Right atrium auricular region (tissue), 2 donors: ENCODE data around the gene OTOGL. TPM values are rescaled to one million over a fixed set of nuclear protein-coding genes. Genes with fewer than 3 reads are reported as not detected.

ENCODE experiments used
- DNase-seq: peaks from one replicate; pipeline ENCODE4 v3.0.0-alpha.2; 2019; ENCODE audit warnings: low spot score
- H3K27ac ChIP-seq, 2 donors: fragments of 200-600 bp; sonication (generic); 1 replicate in 1 of 2; 2 replicates in 1 of 2; pipeline ENCODE4 v1.5.1; 2016 to 2019
- H3K27me3 ChIP-seq, 2 donors: fragments of 200-600 bp; sonication (generic); one replicate each; pipeline versions ENCODE4 v1.5.1 to v1.6.0; 2017 to 2019
- H3K36me3 ChIP-seq: fragments of 200-600 bp; sonication (generic); one replicate; pipeline ENCODE4 v1.5.1; 2016
- H3K4me1 ChIP-seq, 2 donors: fragments of 200-600 bp; sonication (generic); one replicate each; pipeline versions ENCODE4 v1.5.1 to v1.6.0; 2017 to 2019
- H3K4me3 ChIP-seq, 2 donors: fragments of 200-600 bp; sonication (generic); 1 replicate in 1 of 2; 2 replicates in 1 of 2; pipeline ENCODE4 v1.5.1; 2017 to 2019; ENCODE audit warnings: mild to moderate bottlenecking in 1 of 2, moderate library complexity in 1 of 2
- H3K9me3 ChIP-seq, 2 donors: fragments of 200-600 bp; sonication (generic); one replicate each; pipeline ENCODE4 v1.5.1; 2019
- total RNA-seq, 2 donors: library from RNA; depleted of rRNA; stranded (reverse); fragments of >200 nt; gene quantifications; one replicate each; pipeline ENCODE4 v1.1.0, GENCODE V29; 2016
- TF ChIP-seq, protein P1 (sequence below), 2 donors: fragments of 200-600 bp; sonication (generic); IDR thresholded peaks; one replicate each; pipeline ENCODE4 v1.5.1; 2019; ENCODE audit warnings: antibody characterized with exemption in 2 of 2

The OTOGL gene
- total RNA-seq, 2 donors from 2014 or later = 7.6 to 10.9 TPM

DNA sequence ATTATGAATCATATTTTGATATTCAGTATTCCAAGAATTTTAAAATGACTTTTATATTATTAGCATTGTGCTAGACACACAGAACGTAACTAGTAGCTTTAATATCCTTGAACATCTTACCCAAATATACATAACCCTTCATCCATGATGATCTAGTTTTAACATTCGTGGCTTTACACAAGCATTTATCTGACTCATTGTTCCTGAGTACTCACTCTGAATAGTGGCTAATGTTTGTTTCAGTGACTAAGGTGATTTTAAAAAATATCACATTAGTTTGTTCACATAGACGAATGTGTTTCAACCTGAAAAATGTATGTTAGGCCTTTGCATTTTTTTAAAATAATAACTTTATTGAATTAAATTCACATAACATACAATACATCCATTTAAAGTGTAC, 264.7 kb downstream of the OTOGL start:
- Histone ChIP-seq H3K4me1 (no peaks in the 10 kb centered on the region), H3K36me3 (no peaks in the 10 kb centered on the region), H3K27me3 (no peaks in the 10 kb centered on the region), H3K9me3 (peaks cover 0 to 3% of the 10 kb centered on the region in 2 donors), H3K4me3 (no peak overlapping the region), H3K27ac (no peak overlapping the region)
- no peak for DNase-seq
- TF ChIP-seq, protein P1, sequence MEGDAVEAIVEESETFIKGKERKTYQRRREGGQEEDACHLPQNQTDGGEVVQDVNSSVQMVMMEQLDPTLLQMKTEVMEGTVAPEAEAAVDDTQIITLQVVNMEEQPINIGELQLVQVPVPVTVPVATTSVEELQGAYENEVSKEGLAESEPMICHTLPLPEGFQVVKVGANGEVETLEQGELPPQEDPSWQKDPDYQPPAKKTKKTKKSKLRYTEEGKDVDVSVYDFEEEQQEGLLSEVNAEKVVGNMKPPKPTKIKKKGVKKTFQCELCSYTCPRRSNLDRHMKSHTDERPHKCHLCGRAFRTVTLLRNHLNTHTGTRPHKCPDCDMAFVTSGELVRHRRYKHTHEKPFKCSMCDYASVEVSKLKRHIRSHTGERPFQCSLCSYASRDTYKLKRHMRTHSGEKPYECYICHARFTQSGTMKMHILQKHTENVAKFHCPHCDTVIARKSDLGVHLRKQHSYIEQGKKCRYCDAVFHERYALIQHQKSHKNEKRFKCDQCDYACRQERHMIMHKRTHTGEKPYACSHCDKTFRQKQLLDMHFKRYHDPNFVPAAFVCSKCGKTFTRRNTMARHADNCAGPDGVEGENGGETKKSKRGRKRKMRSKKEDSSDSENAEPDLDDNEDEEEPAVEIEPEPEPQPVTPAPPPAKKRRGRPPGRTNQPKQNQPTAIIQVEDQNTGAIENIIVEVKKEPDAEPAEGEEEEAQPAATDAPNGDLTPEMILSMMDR (IDR thresholded peaks at IDR 0.05) = no peak

DNA sequence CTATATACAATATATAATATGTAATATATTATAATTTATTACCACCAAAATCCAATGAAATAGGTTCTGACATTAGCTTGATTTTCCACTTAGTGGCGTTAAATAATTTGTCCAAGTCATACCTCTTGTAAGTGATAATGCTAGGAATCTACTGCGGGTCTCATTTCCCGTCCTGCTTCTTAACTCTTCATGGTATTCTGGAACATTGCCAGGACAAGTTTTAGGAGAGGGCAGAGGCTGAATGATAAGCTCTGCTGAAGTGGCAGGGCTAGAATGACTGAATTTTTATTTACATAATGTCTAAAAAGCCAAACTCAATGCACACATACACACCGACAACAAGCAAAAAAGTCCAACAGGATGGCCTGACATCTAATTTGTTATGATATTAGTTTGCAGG, 274.3 kb downstream of the OTOGL start:
- H3K27me3 ChIP-seq = no peaks in the 10 kb centered on the region
- H3K27ac ChIP-seq = no peak overlapping the region
- no peaks in the 10 kb centered on the region for H3K9me3 ChIP-seq
- no peak for DNase-seq
- H3K4me1 ChIP-seq = no peaks in the 10 kb centered on the region
- no peak overlapping the region for H3K4me3 ChIP-seq
- TF ChIP-seq, protein P1 (IDR thresholded peaks at IDR 0.05) = no peak
- no peaks in the 10 kb centered on the region for H3K36me3 ChIP-seq

DNA sequence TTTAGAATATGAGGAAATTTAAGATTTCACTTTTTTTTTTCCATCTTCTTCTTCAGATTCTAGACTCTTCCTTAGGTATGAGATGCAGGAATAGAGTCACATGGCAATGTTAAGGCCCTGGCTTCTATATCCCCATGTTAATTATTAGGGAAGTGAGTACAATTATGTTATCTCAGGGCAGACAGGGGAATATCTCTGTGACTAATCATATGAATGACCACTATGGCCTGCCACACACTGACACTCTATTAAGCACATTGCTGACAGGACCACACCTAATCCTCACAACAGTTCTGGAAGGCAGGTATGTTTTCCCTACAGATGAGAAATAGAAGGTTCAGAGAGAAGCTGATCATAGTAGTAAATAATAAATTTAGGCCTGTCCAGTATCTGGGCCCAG, 275.3 kb downstream of the OTOGL start:
- TF ChIP-seq, protein P1 (IDR thresholded peaks at IDR 0.05) = no peak
- no peaks in the 10 kb centered on the region for H3K4me1 ChIP-seq
- H3K27me3 ChIP-seq = no peaks in the 10 kb centered on the region
- DNase-seq = no peak
- H3K4me3 ChIP-seq = no peak overlapping the region
- no peaks in the 10 kb centered on the region for H3K9me3 ChIP-seq
- no peaks in the 10 kb centered on the region for H3K36me3 ChIP-seq
- H3K27ac ChIP-seq = no peak overlapping the region

DNA sequence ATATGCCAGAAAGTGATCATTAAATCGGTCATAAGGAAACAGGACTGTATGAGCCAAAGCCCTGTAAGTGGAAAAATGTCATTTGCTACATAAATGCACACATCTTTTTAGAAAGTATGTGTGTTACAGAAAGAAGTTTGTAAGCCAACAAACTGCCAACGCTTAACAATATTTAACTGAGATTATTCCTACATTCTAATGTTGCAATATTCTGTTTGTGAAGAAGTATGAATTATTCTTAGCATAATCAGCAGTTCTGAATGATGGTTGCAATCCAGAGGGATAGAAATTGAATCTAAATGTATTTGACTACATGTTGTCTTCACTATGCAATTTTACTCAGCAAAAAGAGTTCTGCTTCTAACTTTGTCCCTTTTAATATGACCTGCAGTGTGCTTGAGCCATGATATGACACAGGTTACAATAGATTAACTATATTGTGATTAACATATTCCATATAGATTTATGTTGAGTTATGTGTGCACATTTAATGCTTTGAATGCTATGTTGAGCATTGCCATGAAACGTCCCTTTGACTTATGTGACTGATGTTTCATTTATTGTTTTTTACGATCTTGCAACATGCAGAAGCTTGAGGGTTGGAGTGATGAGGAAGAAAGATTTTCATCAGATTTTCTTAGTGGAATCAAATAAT, 277.9 kb downstream of the OTOGL start:
- no peak overlapping the region for H3K4me3 ChIP-seq
- no peaks in the 10 kb centered on the region for H3K27me3 ChIP-seq
- H3K36me3 ChIP-seq = no peaks in the 10 kb centered on the region
- H3K9me3 ChIP-seq = no peaks in the 10 kb centered on the region
- TF ChIP-seq, protein P1 (IDR thresholded peaks at IDR 0.05) = no peak
- H3K4me1 ChIP-seq = no peaks in the 10 kb centered on the region
- no peak for DNase-seq
- no peak overlapping the region for H3K27ac ChIP-seq

DNA sequence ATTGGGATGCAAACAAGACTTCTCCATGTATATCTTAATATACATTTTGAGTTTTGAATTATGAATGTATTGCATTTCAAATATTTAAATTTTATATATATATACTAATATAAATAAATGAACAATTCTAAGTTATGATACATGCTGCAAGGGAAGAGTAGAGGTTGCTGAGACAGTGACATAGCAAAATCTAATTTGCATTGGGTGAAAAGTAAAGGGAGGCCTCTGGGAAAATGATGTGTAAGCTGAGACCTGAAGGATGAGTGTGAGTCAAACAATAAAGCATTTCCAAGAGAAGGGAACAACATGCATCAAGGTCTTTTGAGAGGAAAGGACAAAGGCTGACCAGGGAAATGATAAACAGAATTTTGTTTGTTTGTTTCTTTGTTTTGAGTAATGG, 281.8 kb downstream of the OTOGL start:
- no peaks in the 10 kb centered on the region for H3K36me3 ChIP-seq
- no peak overlapping the region for H3K27ac ChIP-seq
- no peak for DNase-seq
- no peaks in the 10 kb centered on the region for H3K27me3 ChIP-seq
- no peaks in the 10 kb centered on the region for H3K4me1 ChIP-seq
- no peaks in the 10 kb centered on the region for H3K9me3 ChIP-seq
- no peak overlapping the region for H3K4me3 ChIP-seq
- TF ChIP-seq, protein P1 (IDR thresholded peaks at IDR 0.05) = no peak

DNA sequence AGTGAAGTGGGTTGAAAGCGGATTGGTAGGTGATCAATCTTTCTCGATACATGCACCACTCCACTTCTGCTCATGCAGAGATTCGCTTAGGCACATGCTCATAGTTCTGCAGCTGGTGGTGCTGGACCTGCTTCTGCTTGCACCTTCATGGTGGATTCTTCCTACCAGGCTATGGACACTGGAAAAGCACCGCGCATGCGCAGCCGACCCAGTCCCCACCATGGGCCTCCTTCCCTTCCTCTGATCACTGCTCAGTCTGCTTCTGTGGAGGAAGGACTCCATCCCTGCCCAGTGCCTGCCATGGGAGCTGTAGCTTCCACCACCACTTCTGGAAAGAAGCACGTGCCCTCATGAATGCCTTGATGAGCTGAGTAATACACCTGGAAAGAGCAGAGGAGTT, 282.9 kb downstream of the OTOGL start:
- no peaks in the 10 kb centered on the region for H3K9me3 ChIP-seq
- TF ChIP-seq, protein P1 (IDR thresholded peaks at IDR 0.05) = no peak
- no peak overlapping the region for H3K27ac ChIP-seq
- DNase-seq = no peak
- H3K27me3 ChIP-seq = no peaks in the 10 kb centered on the region
- no peaks in the 10 kb centered on the region for H3K4me1 ChIP-seq
- H3K4me3 ChIP-seq = no peak overlapping the region
- H3K36me3 ChIP-seq = no peaks in the 10 kb centered on the region
